Measurements from ENCODE around the gene GPR162. TPM values are rescaled to one million over a fixed set of nuclear protein-coding genes. Genes with fewer than 3 reads are reported as not detected.

GPR162 gene
- total RNA-seq, 1 experiment from 2014 or later = 2.3 TPM

- Histone ChIP-seq H3K4me3 (replicated peaks in 1 of 2; ENCODE audit: low read depth in 1 of 2, low read length in 2 of 2) (peak overlapping the region; percentile 79 to 95), H3K4me1 (ENCODE audit: control insufficient read depth in 1 of 2, insufficient read depth in 2 of 2, low read length in 2 of 2) (peaks cover 12 to 31% of the 10 kb centered on the region in 2 experiments), H3K9ac (ENCODE audit: low read length) (peak overlapping the region; percentile 99), H3K79me2 (ENCODE audit: insufficient read depth, low read length) (peaks cover 31% of the 10 kb centered on the region), H3K27ac (ENCODE audit: low read depth, low read length) (peak overlapping the region; percentile 88), H3K9me2 (ENCODE audit: insufficient read depth) (no peaks in the 10 kb centered on the region), H3K9me3 (ENCODE audit: control insufficient read depth in 1 of 2, insufficient read depth in 1 of 2, low read depth in 1 of 2, low read length in 2 of 2) (no peaks in the 10 kb centered on the region), H3K27me3 (ENCODE audit: insufficient read depth, low read length) (no peaks in the 10 kb centered on the region), H3K36me3 (ENCODE audit: control insufficient read depth in 1 of 2, insufficient read depth in 2 of 2, low read length in 2 of 2) (peaks cover 8 to 28% of the 10 kb centered on the region in 2 experiments; a peak in 3 of 4 replicates), H3K4me2 (ENCODE audit: low read length) (peak overlapping the region; percentile 87), H4K20me1 (ENCODE audit: insufficient read depth) (no peaks in the 10 kb centered on the region), H2AFZ (ENCODE audit: low read depth, low read length, poor library complexity, severe bottlenecking) (no peak overlapping the region)
- ChIA-PET POLR2A (interaction anchor here (1.5 to 3.6 kb wide), 4 partner anchors 11 to 105 kb away, joined by 3 to 12 read pairs (median 7); partner anchors contain the start of genes CDCA3, GNB3 and USP5), RAD21 (ENCODE audit: low non-redundant PET in 1 of 2, low total read pairs in 2 of 2, uncharacterized antibody in 2 of 2, unreplicated experiment in 2 of 2) (no interaction called here), CTCF (interaction anchor here (1.0 to 2.7 kb wide), 5 partner anchors 22 to 259 kb away, joined by 3 to 11 read pairs (median 8); partner anchors contain the start of genes CDCA3, MLF2, PTMS and USP5)
- ATAC-seq (peak; percentile 65), DNase-seq (ENCODE audit: low read depth, low spot score) (peak; percentile 63)
- no TSS peak for BruUV-seq (replicated peaks)
- TF ChIP-seq POLR2AphosphoS5 (IDR thresholded peaks at IDR 0.05; ENCODE audit: low read depth, low read length) (peak; percentile 84), REST (IDR thresholded peaks at IDR 0.05; ENCODE audit: low read depth) (no peak)
- TF ChIP-seq, protein P1, sequence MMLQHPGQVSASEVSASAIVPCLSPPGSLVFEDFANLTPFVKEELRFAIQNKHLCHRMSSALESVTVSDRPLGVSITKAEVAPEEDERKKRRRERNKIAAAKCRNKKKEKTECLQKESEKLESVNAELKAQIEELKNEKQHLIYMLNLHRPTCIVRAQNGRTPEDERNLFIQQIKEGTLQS (IDR thresholded peaks at IDR 0.05) = no peak
- TF ChIP-seq, protein P2, sequence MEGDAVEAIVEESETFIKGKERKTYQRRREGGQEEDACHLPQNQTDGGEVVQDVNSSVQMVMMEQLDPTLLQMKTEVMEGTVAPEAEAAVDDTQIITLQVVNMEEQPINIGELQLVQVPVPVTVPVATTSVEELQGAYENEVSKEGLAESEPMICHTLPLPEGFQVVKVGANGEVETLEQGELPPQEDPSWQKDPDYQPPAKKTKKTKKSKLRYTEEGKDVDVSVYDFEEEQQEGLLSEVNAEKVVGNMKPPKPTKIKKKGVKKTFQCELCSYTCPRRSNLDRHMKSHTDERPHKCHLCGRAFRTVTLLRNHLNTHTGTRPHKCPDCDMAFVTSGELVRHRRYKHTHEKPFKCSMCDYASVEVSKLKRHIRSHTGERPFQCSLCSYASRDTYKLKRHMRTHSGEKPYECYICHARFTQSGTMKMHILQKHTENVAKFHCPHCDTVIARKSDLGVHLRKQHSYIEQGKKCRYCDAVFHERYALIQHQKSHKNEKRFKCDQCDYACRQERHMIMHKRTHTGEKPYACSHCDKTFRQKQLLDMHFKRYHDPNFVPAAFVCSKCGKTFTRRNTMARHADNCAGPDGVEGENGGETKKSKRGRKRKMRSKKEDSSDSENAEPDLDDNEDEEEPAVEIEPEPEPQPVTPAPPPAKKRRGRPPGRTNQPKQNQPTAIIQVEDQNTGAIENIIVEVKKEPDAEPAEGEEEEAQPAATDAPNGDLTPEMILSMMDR (IDR thresholded peaks at IDR 0.05 in 2 of 3, conservative IDR thresholded peaks at IDR 0.05 in 1 of 3; ENCODE audit: borderline replicate concordance in 1 of 3, insufficient read depth in 1 of 3, low read depth in 2 of 3, low read length in 2 of 3) = peak in 2 of 3 experiments; percentile 41 to 46; a peak in 3 of 6 replicates
- intact Hi-C loops (cut with micrococcal nuclease) = no loop called here
Measured at GRCh38 chr12:6829536-6830220, 8.1 kb downstream of the GPR162 start.

Measured in HCT116 (cell line).